ENCODE results near the gene SNUPN. TPM values are rescaled to one million over a fixed set of nuclear protein-coding genes. Genes with fewer than 3 reads are reported as not detected.
"Not testable (repeated sequence)": the region's sequence is repeated elsewhere in the genome, so short reads cannot be mapped to it uniquely, and the experiment has no call there.

SNUPN gene
- total and polyA plus RNA-seq, 2 of the 8 experiments (the other 6 are each of a cell fraction or from before 2014, with no cell fraction given) = 13.3 to 28.2 TPM

GRCh38 chr15:75582943-75583342 lies 42.6 kb downstream of the SNUPN start:
- WGBS, 2 experiments (ENCODE audit: extremely low coverage in 1 of 2, insufficient coverage in 1 of 2, insufficient read length in 1 of 2, insufficient replicate concordance in 2 of 2, low coverage in 1 of 2, low lambda C conversion rate in 2 of 2, missing lambda C conversion rate in 1 of 2) = 90% methylated on average over 5 of the region's 5 CpGs; no CpG with 5 or more reads in 1 of the 2 experiments
- H3K4me3 ChIP-seq (ENCODE audit: extremely low read depth in 1 of 4, insufficient read depth in 2 of 4, low read depth in 3 of 4, low read length in 4 of 4); H2AK5ac ChIP-seq (ENCODE audit: low read depth, low read length); H4K20me1 ChIP-seq (replicated peaks in 1 of 2; ENCODE audit: control insufficient read depth in 1 of 2, insufficient read depth in 2 of 2, low read length in 2 of 2); H3K18ac ChIP-seq (ENCODE audit: extremely low read depth, low read length); H3K4ac ChIP-seq (replicated peaks; ENCODE audit: insufficient read length, low read depth, low read length); H3K23me2 ChIP-seq (ENCODE audit: low read depth, low read length); H2BK20ac ChIP-seq (ENCODE audit: low read length); H2BK120ac ChIP-seq (replicated peaks; ENCODE audit: low read depth, low read length); H4K91ac ChIP-seq (replicated peaks; ENCODE audit: insufficient read length, low read length); H2BK12ac ChIP-seq (ENCODE audit: low read depth, low read length); H3K36me3 ChIP-seq (ENCODE audit: control insufficient read depth in 2 of 4, insufficient read depth in 4 of 4, low read length in 3 of 4); H3K4me1 ChIP-seq (replicated peaks in 1 of 4; ENCODE audit: control insufficient read depth in 3 of 4, insufficient read depth in 4 of 4, low read length in 3 of 4); H3K4me2 ChIP-seq (ENCODE audit: insufficient read depth in 1 of 2, low read depth in 2 of 2, low read length in 2 of 2); H4K5ac ChIP-seq (ENCODE audit: insufficient read length, low read depth, low read length); H3K9me3 ChIP-seq (ENCODE audit: insufficient read depth in 2 of 2, low read depth in 1 of 2, low read length in 1 of 2); H3K79me2 ChIP-seq (ENCODE audit: control insufficient read depth in 1 of 2, insufficient read depth in 2 of 2, low read length in 2 of 2); H2AFZ ChIP-seq (ENCODE audit: low read length); H3K27ac ChIP-seq (ENCODE audit: low read depth, low read length); DNase-seq (ENCODE audit: low read depth in 1 of 2, low spot score in 2 of 2); H3K14ac ChIP-seq (ENCODE audit: insufficient read length); H2BK5ac ChIP-seq (ENCODE audit: low read depth, low read length); H4K8ac ChIP-seq (ENCODE audit: extremely low read depth, insufficient read depth, low read length); H3K79me1 ChIP-seq (ENCODE audit: low read depth, low read length); H3K23ac ChIP-seq (ENCODE audit: insufficient read length); H3K56ac ChIP-seq (replicated peaks; ENCODE audit: insufficient read length, low read depth, low read length); H3K9ac ChIP-seq (replicated peaks in 1 of 4; ENCODE audit: extremely low read depth in 1 of 4, low read depth in 3 of 4, low read length in 3 of 4); H3K27me3 ChIP-seq (replicated peaks in 1 of 4; ENCODE audit: control insufficient read depth in 3 of 4, extremely low read depth in 1 of 4, insufficient read depth in 3 of 4, low read length in 3 of 4); H2BK15ac ChIP-seq (ENCODE audit: low read length); FAIRE-seq: not testable (repeated sequence)
- CTCF ChIA-PET (ENCODE audit: partially characterized antibody) = interaction anchor here (4.3 kb wide), 1 partner anchor 15 kb away, joined by 23 read pairs; no protein-coding TSS in a partner anchor
- POLR2A ChIA-PET (ENCODE audit: partially characterized antibody) = interaction anchor here (1.0 to 1.4 kb wide), 3 partner anchors 10 to 127 kb away, joined by 3 to 4 read pairs (median 4); no protein-coding TSS in a partner anchor

Data from H1 (cell line).